HG03460 (cell line): Measurements from ENCODE around the gene STK40.

Experiments
- ATAC-seq: cut with Tn5 transposase; IDR thresholded peaks from one replicate; pipeline ENCODE4 v1.9.1; 2021; ENCODE audit not compliant: unreplicated experiment

STK40 gene, protein sequence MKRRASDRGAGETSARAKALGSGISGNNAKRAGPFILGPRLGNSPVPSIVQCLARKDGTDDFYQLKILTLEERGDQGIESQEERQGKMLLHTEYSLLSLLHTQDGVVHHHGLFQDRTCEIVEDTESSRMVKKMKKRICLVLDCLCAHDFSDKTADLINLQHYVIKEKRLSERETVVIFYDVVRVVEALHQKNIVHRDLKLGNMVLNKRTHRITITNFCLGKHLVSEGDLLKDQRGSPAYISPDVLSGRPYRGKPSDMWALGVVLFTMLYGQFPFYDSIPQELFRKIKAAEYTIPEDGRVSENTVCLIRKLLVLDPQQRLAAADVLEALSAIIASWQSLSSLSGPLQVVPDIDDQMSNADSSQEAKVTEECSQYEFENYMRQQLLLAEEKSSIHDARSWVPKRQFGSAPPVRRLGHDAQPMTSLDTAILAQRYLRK

DNA sequence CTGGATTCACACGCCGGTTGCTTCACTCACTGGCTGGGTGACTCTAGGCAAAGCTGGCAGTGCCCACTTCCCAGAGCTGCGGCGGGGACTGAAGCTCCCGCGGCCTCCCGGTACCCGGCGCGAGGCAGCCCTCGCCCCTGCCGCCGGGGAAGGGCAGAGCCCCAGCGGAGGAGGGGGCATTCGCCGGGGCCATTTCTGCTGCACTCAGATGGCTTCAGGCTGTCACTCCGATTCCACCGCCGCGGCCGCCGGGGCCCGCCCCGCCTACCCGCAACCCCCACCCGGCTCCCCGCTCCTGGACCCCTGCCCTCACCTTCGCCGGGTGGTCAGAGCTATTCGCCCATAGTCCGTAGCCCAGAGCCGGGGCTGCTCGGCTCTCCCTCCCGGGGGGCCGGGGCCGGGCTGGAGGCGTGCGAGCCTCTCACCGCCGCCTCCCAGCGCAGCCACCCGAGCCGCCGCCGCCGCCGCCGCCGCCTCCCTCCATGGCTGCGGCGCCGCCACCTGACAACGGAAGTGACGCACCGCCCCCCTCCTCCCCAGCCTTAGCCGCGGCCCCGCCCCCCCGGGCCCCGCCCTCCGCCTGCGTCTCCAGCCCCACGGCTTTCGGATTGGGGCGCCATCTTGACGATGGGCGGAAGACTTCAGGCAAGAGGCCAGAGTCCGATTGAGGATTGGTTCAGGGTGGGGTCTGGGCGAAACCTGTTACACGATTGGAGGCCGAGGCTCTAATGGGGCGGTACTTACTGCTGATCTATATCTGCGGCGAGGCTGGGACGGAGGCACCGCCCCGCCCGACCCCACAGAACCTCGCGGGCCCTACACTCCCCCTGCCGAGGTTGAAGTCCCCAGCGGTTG, at the start of gene STK40:
STK40 (minus strand) TSS at position 515 of the 855 bp plus-strand sequence. CDS start 24,592 bp downstream, outside the sequence.
- peak; percentile 84 for ATAC-seq

DNA sequence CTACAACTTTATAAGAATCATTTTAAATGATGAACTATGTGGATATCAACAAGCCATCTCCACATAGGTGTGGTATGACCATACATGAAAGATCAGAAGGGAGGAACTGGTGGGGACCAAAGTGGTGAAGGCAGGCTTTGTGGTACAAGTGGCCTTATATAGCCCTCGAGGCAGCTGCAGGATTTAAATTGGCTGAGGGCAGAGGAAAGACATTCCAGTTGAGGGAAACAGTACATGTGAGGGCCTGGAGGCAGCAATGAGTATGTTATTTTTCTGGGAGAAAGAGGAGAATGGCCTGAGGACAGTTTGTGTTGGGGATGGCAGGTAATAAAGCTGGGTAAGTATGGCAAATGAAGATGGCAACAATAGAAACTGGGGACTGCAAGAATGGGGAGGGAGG, 47.4 kb upstream of the STK40 start:
- ATAC-seq: no peak

GRCh38 chr1:36432616-36433015, 46.9 kb upstream of the STK40 start:
- no peak for ATAC-seq

GRCh38 chr1:36425791-36426190, 40.1 kb upstream of the STK40 start:
- ATAC-seq: no peak

- ATAC-seq: no peak
These were observed 35.9 kb upstream of the STK40 start for GRCh38 chr1:36421649-36422048.

- ATAC-seq: no peak
These were observed 35.2 kb upstream of the STK40 start for GRCh38 chr1:36420836-36421317.

DNA sequence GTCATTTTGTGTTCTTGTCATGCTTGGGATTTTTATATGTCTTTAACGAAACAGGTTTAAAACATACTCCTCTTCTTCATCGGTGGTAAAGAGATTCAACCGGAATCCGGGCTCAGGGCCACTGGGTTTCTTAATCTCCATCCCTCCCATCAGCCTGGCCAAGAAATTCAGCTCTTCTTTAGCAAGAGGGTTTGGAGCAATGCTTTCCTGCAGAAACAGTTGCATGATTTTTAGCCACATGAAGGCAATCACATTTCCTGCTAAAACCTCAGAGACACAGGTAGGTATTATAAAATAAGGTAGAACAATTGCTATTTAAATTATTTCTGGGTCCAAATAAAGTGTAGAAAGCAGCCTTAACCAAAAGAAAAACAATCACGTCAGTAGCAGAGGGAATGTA, 34.7 kb upstream of the STK40 start:
- no peak for ATAC-seq

GRCh38 chr1:36419569-36419968, 33.8 kb upstream of the STK40 start:
- ATAC-seq: no peak

- ATAC-seq: no peak
These were observed 33.4 kb upstream of the STK40 start for GRCh38 chr1:36419140-36419539.

DNA sequence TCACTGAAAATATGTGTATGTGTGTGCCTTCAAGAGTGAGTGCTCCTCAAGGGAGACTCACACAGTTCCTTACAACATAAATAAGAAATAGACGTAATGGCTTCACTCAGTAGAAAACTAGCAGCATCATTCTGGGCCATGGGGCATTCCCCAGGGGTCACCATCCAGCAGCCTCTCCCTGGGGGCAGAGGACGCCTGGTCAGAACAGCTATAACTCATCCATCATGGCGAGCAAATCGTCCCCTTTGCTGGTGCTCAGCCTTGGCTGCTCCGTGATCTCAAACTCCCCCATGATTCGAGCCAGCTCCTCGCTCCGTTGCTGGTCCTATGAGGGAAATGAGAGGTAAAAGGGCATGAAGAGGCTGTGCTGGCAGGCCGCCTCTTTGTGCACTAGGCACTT, 32.2 kb upstream of the STK40 start:
- ATAC-seq: no peak

GRCh38 chr1:36415661-36416326, 30.1 kb upstream of the STK40 start:
- no peak for ATAC-seq

- no peak for ATAC-seq
These were observed 28.7 kb upstream of the STK40 start for GRCh38 chr1:36414384-36414783.

GRCh38 chr1:36411674-36412648, 26.2 kb upstream of the STK40 start:
- no peak for ATAC-seq

GRCh38 chr1:36408479-36408878, 22.8 kb upstream of the STK40 start:
- no peak for ATAC-seq

DNA sequence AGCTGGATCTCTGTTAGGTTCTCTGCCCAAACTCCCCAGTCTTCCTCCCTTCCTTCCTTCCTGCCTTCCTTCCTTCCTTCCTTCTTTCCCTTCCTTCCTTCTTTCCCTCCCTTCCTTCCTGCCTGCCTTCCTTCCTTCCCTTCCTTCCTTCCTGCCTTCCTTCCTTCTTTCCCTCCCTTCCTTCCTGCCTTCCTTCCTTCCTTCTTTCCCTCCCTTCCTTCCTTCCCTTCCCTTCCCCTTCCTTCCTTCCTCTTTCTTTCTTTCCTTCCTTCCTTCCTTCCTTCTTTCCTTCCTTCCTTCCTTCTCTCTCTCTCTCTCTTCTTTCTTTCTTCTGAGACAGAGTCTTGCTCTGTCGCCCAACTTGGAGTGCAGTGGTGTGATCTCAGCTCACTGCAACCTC, 20.7 kb upstream of the STK40 start:
- no peak for ATAC-seq

GRCh38 chr1:36402504-36402890, 16.8 kb upstream of the STK40 start:
- ATAC-seq: no peak

DNA sequence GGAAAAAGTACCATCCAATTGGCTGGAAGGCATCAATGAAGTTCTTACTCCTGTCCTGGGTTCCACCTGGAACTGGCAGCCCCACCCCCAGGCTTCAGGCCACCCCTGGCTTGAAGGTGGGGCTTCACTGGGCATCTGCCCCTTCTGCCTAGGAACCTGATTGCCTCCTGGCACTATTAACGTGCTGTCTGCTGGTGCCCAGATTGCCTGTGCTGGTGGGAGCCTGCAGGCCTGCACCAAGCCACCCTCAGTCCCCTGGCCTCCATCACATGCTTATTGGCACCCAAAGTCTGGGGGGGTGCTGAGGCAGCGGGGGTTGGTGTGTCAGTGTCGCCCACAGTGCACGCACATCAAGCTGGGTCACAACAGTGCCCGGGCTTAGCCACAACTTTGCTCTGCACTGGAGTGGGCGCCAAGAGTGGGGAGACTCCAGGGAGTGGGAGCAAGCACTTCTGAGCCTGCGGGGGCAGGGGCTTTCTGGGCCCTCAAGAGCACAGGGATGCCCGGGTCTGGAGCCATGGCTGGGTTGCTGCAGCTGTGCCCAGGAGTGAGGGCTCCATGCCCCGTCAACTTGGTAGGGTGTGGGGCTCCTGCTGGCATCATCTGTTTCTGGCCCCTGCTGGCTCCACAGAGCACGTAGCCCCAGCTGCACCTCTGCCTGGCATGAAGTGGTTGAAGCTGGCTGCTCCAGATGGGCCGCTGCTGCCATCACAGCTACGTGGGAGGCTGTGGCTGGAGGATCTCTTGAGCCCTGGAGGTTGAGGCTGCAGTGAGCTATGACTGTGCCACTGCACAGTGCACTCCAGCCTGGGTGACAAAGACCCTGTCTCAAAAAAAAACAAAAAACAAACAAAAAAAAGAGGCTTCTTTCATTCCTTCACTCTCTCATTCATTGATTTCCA, 16.1 kb upstream of the STK40 start:
- no peak for ATAC-seq

GRCh38 chr1:36400825-36401601, 15.3 kb upstream of the STK40 start:
- no peak for ATAC-seq

DNA sequence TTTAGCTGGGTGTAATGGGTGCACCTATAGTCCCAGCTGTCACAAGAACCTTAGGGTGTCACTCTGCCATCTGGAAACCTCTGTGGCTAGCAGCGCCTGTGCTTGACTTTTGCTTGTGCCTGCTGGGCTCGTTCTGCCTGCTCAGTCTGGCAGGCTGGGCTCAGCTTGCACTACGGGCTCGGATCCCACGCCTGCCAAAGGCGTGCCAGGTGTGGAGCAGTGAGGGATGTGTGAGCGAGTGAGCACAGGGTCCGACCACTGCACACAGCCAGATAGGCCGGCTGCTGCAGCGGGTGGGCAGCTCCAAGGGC, 14.7 kb upstream of the STK40 start:
- no peak for ATAC-seq
